MV-4-11 (cell line): ENCODE results near the gene NAA20.

Experiments
- DNase-seq: peaks from one replicate; lab custom pipeline; 2025; lab: John Stamatoyannopoulos, UW

The NAA20 gene

GRCh38 chr20:20076297-20077065 is 59.3 kb downstream of the NAA20 start:
- peak; percentile 97 for DNase-seq

- DNase-seq = no peak
These were observed 60.9 kb downstream of the NAA20 start for GRCh38 chr20:20078041-20078440.

- DNase-seq = no peak
These were observed 62.1 kb downstream of the NAA20 start for GRCh38 chr20:20079102-20079784.
